Neural cell (in vitro differentiated cells): ENCODE data around the gene SPOCK1.

Experiments
- EP300 ChIP-seq: fragments of 450-650 bp; conservative IDR thresholded peaks from 2 replicates; pipeline ENCODE4 v1.6.1; 2014; ENCODE audit warnings: antibody characterized with exemption, mild to moderate bottlenecking, moderate library complexity; ENCODE audit not compliant: poor library complexity, severe bottlenecking
- EZH2 ChIP-seq: fragments of 200-600, 300-800 bp; shearing (Covaris generic), sonication (generic); IDR thresholded peaks from 2 replicates; pipeline ENCODE4 v1.6.1; 2014; ENCODE audit warnings: antibody characterized with exemption, low read length, borderline replicate concordance, mild to moderate bottlenecking; ENCODE audit not compliant: insufficient read depth, poor library complexity, severe bottlenecking
- POLR2AphosphoS5 ChIP-seq: IDR thresholded peaks from 2 replicates; pipeline ENCODE4 v1.6.1; 2012
- REST ChIP-seq: IDR thresholded peaks from 2 replicates; pipeline ENCODE4 v1.6.1; 2012; ENCODE audit warnings: borderline replicate concordance
- SMC3 ChIP-seq: fragments of 450-650 bp; conservative IDR thresholded peaks from 2 replicates; pipeline ENCODE4 v1.6.1; 2014; ENCODE audit warnings: antibody characterized with exemption, mild to moderate bottlenecking, moderate library complexity; ENCODE audit not compliant: poor library complexity
- TAF1 ChIP-seq: IDR thresholded peaks from 2 replicates; pipeline ENCODE4 v1.6.1; 2012; ENCODE audit warnings: low read depth
- TF ChIP-seq, protein P1 (sequence below): fragments of 450-650 bp; IDR thresholded peaks from 2 replicates; pipeline ENCODE4 v1.5.1; 2014; ENCODE audit warnings: antibody characterized with exemption, mild to moderate bottlenecking, moderate library complexity; ENCODE audit not compliant: poor library complexity, severe bottlenecking

GRCh38 chr5:137320056-137321045 is 178.8 kb downstream of the SPOCK1 start:
- TF ChIP-seq, protein P1, sequence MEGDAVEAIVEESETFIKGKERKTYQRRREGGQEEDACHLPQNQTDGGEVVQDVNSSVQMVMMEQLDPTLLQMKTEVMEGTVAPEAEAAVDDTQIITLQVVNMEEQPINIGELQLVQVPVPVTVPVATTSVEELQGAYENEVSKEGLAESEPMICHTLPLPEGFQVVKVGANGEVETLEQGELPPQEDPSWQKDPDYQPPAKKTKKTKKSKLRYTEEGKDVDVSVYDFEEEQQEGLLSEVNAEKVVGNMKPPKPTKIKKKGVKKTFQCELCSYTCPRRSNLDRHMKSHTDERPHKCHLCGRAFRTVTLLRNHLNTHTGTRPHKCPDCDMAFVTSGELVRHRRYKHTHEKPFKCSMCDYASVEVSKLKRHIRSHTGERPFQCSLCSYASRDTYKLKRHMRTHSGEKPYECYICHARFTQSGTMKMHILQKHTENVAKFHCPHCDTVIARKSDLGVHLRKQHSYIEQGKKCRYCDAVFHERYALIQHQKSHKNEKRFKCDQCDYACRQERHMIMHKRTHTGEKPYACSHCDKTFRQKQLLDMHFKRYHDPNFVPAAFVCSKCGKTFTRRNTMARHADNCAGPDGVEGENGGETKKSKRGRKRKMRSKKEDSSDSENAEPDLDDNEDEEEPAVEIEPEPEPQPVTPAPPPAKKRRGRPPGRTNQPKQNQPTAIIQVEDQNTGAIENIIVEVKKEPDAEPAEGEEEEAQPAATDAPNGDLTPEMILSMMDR, result peak; percentile 86
- no peak for TF ChIP-seq TAF1
- TF ChIP-seq EZH2, result no peak
- TF ChIP-seq POLR2AphosphoS5, result no peak
- TF ChIP-seq SMC3, result peak; percentile 95
- TF ChIP-seq REST, result no peak
- no peak for TF ChIP-seq EP300
